GM18867 (cell line): Measurements from ENCODE around the gene LPAR1.

Experiments
- ATAC-seq: cut with Tn5 transposase; IDR thresholded peaks from one replicate; pipeline ENCODE4 v1.9.1; 2021; ENCODE audit warnings: mild to moderate bottlenecking, moderate library complexity; ENCODE audit not compliant: unreplicated experiment

The LPAR1 gene

GRCh38 chr9:111003182-111003581 is 35.1 kb downstream of the LPAR1 start:
- ATAC-seq = no peak

- no peak for ATAC-seq
Observed at GRCh38 chr9:111001526-111001925, 36.7 kb downstream of the LPAR1 start.

GRCh38 chr9:111000202-111000601 is 38.1 kb downstream of the LPAR1 start:
- no peak for ATAC-seq

- no peak for ATAC-seq
Observed at GRCh38 chr9:110999379-110999778, 38.9 kb downstream of the LPAR1 start.

GRCh38 chr9:110997847-110998246 is 40.4 kb downstream of the LPAR1 start:
- ATAC-seq = no peak

- no peak for ATAC-seq
Observed at GRCh38 chr9:110996436-110997220, 41.6 kb downstream of the LPAR1 start.

GRCh38 chr9:110995420-110996340 is 42.6 kb downstream of the LPAR1 start:
- no peak for ATAC-seq

GRCh38 chr9:110994771-110995241 is 43.5 kb downstream of the LPAR1 start:
- peak; percentile 69 for ATAC-seq

GRCh38 chr9:110990481-110990880 is 47.8 kb downstream of the LPAR1 start:
- ATAC-seq = no peak

GRCh38 chr9:110986529-110986928 is 51.7 kb downstream of the LPAR1 start:
- no peak for ATAC-seq

- ATAC-seq = no peak
Observed at GRCh38 chr9:110984890-110985437, 53.3 kb downstream of the LPAR1 start.

- ATAC-seq = no peak
Observed at GRCh38 chr9:110980261-110980660, 58.0 kb downstream of the LPAR1 start.

GRCh38 chr9:110979636-110980035 is 58.6 kb downstream of the LPAR1 start:
- no peak for ATAC-seq

- no peak for ATAC-seq
Observed at GRCh38 chr9:110978516-110978915, 59.8 kb downstream of the LPAR1 start.

- ATAC-seq = no peak
Observed at GRCh38 chr9:110977259-110977709, 61.0 kb downstream of the LPAR1 start.

- no peak for ATAC-seq
Observed at GRCh38 chr9:110975969-110976368, 62.3 kb downstream of the LPAR1 start.

- ATAC-seq = no peak
Observed at GRCh38 chr9:110975278-110975677, 63.0 kb downstream of the LPAR1 start.

- no peak for ATAC-seq
Observed at GRCh38 chr9:110971705-110972104, 66.6 kb downstream of the LPAR1 start.

- no peak for ATAC-seq
Observed at GRCh38 chr9:110971234-110971633, 67.0 kb downstream of the LPAR1 start.

- no peak for ATAC-seq
Observed at GRCh38 chr9:110969971-110970386, 68.3 kb downstream of the LPAR1 start.

GRCh38 chr9:110968096-110968495 is 70.2 kb downstream of the LPAR1 start:
- no peak for ATAC-seq
